ENCODE measurements around the gene C2CD2L.

The C2CD2L gene

GRCh38 chr11:119109843-119110242, 2.7 kb downstream of the C2CD2L start:
- DNase-seq (ENCODE audit: low read depth) = no peak
- TF ChIP-seq, protein P1, sequence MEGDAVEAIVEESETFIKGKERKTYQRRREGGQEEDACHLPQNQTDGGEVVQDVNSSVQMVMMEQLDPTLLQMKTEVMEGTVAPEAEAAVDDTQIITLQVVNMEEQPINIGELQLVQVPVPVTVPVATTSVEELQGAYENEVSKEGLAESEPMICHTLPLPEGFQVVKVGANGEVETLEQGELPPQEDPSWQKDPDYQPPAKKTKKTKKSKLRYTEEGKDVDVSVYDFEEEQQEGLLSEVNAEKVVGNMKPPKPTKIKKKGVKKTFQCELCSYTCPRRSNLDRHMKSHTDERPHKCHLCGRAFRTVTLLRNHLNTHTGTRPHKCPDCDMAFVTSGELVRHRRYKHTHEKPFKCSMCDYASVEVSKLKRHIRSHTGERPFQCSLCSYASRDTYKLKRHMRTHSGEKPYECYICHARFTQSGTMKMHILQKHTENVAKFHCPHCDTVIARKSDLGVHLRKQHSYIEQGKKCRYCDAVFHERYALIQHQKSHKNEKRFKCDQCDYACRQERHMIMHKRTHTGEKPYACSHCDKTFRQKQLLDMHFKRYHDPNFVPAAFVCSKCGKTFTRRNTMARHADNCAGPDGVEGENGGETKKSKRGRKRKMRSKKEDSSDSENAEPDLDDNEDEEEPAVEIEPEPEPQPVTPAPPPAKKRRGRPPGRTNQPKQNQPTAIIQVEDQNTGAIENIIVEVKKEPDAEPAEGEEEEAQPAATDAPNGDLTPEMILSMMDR (IDR thresholded peaks at IDR 0.05; ENCODE audit: control insufficient read depth, insufficient read depth, low read depth, low read length, missing control alignments) = no peak
- no peak overlapping the region for H3K4me3 ChIP-seq (ENCODE audit: control insufficient read depth, low read depth, low read length)

- no peak for DNase-seq (ENCODE audit: low read depth)
- TF ChIP-seq, protein P1 (IDR thresholded peaks at IDR 0.05; ENCODE audit: control insufficient read depth, insufficient read depth, low read depth, low read length, missing control alignments) = no peak
These were observed 3.3 kb downstream of the C2CD2L start for GRCh38 chr11:119110439-119110838.

GRCh38 chr11:119111361-119111925, 4.3 kb downstream of the C2CD2L start:
- no peak overlapping the region for H3K4me3 ChIP-seq (ENCODE audit: control insufficient read depth, low read depth, low read length)
- TF ChIP-seq, protein P1 (IDR thresholded peaks at IDR 0.05; ENCODE audit: control insufficient read depth, insufficient read depth, low read depth, low read length, missing control alignments) = no peak
- no peak for DNase-seq (ENCODE audit: low read depth)

More at GRCh38 chr11:119110439-119110838, 3.3 kb downstream of the C2CD2L start:
- no peak overlapping the region for H3K4me3 ChIP-seq (ENCODE audit: control insufficient read depth, low read depth, low read length)

DNA sequence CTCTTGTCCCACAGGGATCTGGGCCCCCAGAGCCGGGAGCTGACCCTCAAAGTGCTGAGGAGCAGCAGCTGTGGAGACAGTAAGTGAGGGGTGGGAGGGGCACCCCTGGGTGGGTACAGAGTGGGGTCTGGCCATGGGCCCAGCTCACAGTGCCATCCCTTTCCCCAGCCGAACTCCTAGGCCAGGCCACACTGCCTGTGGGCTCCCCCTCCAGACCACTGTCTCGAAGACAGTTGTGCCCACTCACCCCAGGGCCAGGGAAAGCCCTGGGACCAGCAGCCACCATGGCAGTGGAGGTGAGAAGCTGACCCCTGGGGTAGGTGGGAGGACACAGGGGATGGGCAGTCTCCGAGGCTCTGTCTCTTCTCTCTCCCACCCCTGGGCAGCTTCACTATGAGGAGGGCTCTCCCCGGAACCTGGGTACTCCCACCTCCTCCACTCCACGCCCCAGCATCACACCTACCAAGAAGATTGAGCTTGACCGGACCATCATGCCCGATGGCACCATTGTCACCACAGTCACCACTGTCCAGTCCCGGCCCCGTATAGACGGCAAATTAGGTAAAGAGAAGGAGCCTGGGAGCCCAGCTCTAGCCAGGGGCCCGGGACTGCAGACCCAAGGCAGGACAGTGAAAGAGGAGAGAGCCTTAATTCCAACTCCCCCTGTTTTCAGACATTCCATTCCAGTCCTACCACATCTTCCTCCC, 5.3 kb downstream of the C2CD2L start:
- H3K4me3 ChIP-seq (ENCODE audit: control insufficient read depth, low read depth, low read length) = no peak overlapping the region
- TF ChIP-seq, protein P1 (IDR thresholded peaks at IDR 0.05; ENCODE audit: control insufficient read depth, insufficient read depth, low read depth, low read length, missing control alignments) = no peak
- no peak for DNase-seq (ENCODE audit: low read depth)

GRCh38 chr11:119113716-119114115, 6.6 kb downstream of the C2CD2L start:
- TF ChIP-seq, protein P1 (IDR thresholded peaks at IDR 0.05; ENCODE audit: control insufficient read depth, insufficient read depth, low read depth, low read length, missing control alignments) = no peak
- no peak overlapping the region for H3K4me3 ChIP-seq (ENCODE audit: control insufficient read depth, low read depth, low read length)
- no peak for DNase-seq (ENCODE audit: low read depth)

DNA sequence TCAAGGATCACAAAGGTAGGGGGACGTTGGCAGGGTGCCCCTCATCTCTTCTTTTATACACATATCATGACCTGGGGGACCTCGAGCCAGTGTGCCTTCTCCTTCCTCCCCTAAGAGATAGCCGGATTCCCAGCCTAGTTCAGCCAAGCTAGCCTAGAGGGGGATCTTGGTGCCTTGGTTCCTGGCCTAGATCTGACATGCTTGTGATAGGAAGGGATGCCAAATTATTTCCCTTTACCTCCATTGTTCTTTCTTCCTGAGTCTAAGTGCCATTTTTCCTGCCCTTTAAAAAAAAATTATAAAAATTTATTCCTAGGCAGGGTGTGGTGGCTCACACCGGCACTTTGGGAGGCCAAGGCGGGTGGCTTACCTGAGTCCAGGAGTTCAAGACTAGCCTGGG, 7.2 kb downstream of the C2CD2L start:
- TF ChIP-seq, protein P1 (IDR thresholded peaks at IDR 0.05; ENCODE audit: control insufficient read depth, insufficient read depth, low read depth, low read length, missing control alignments) = no peak
- DNase-seq (ENCODE audit: low read depth) = no peak

More for the DNA sequence above, 7.2 kb downstream of the C2CD2L start:
- H3K4me3 ChIP-seq (ENCODE audit: control insufficient read depth, low read depth, low read length) = no peak overlapping the region
